OCI-M2 (cell line): Measurements from ENCODE around the gene MT2A.
"Not testable (repeated sequence)": the region's sequence is repeated elsewhere in the genome, so short reads cannot be mapped to it uniquely, and the experiment has no call there.

ENCODE experiments used
- DNase-seq: peaks from one replicate; lab custom pipeline; 2025; ENCODE audit not compliant: unreplicated experiment; lab: John Stamatoyannopoulos, UW

MT2A gene

GRCh38 chr16:56618138-56618537 is 9.8 kb downstream of the MT2A start:
- no peak for DNase-seq

GRCh38 chr16:56620339-56620897 is 12.0 kb downstream of the MT2A start:
- no peak for DNase-seq

GRCh38 chr16:56621665-56622445 is 13.5 kb downstream of the MT2A start:
- DNase-seq, result not testable (repeated sequence)

- DNase-seq, result not testable (repeated sequence)
Observed at GRCh38 chr16:56623184-56623583, 14.8 kb downstream of the MT2A start.

GRCh38 chr16:56623637-56624036 is 15.3 kb downstream of the MT2A start:
- DNase-seq, result no peak

- DNase-seq, result no peak
Observed at GRCh38 chr16:56625140-56625942, 17.0 kb downstream of the MT2A start, which contains the start of gene MT1E. MT1E (plus strand) TSS chr16:56625781; CDS start chr16:56625852, 71 bp downstream.

GRCh38 chr16:56625943-56626654 is 17.7 kb downstream of the MT2A start:
- no peak for DNase-seq

- no peak for DNase-seq
Observed at GRCh38 chr16:56626685-56627084, 18.3 kb downstream of the MT2A start.

GRCh38 chr16:56628486-56629350 is 20.3 kb downstream of the MT2A start:
- no peak for DNase-seq

GRCh38 chr16:56629531-56629930 is 21.1 kb downstream of the MT2A start:
- no peak for DNase-seq

GRCh38 chr16:56630134-56630533 is 21.8 kb downstream of the MT2A start:
- DNase-seq, result no peak

- DNase-seq, result no peak
Observed at GRCh38 chr16:56631197-56631596, 22.8 kb downstream of the MT2A start.

GRCh38 chr16:56631832-56632155 is 23.4 kb downstream of the MT2A start:
- no peak for DNase-seq

- no peak for DNase-seq
Observed at GRCh38 chr16:56632156-56632847, 23.9 kb downstream of the MT2A start, which contains the start of gene MT1M. MT1M (plus strand) TSS chr16:56632659; CDS start chr16:56632732, 73 bp downstream.

- no peak for DNase-seq
Observed at GRCh38 chr16:56632848-56633365, 24.5 kb downstream of the MT2A start.

GRCh38 chr16:56633535-56633934 is 25.2 kb downstream of the MT2A start:
- no peak for DNase-seq

GRCh38 chr16:56634715-56635440 is 26.5 kb downstream of the MT2A start:
- no peak for DNase-seq

- DNase-seq, result no peak
Observed at GRCh38 chr16:56635441-56635967, 27.1 kb downstream of the MT2A start.
